HG03432 (cell line): ENCODE results near the gene C11orf52.
"Not testable (repeated sequence)": the region's sequence is repeated elsewhere in the genome, so short reads cannot be mapped to it uniquely, and the experiment has no call there.

Experiments used
- ATAC-seq: cut with Tn5 transposase; IDR thresholded peaks from one replicate; pipeline ENCODE4 v1.9.1; 2021; ENCODE audit warnings: mild to moderate bottlenecking, moderate library complexity; ENCODE audit not compliant: unreplicated experiment

C11orf52 gene

DNA sequence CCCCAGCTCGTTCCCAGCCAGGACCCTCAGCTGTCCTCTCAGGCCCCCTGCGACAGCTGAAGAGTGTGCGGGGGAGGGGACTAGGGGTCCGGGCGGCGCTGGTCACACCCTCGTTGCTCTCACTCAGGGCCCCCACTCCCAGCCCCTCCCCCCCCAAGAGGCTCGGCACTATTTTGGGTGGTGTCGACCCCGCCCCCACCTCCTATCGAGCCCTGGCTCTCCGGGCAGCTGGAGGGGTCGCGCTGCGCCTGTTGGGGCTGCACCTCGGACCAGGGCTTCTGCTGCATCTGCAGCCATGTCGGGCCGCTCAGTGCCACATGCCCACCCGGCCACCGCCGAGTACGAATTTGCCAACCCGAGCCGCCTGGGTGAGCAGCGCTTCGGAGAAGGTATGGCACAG lies 6.2 kb upstream of the C11orf52 start, which contains the start of gene HSPB2:
Gene HSPB2, plus strand, starts transcription at position 200 of the 400 bp plus-strand sequence. Its CDS starts 96 bp downstream, at position 296.
- no peak for ATAC-seq

DNA sequence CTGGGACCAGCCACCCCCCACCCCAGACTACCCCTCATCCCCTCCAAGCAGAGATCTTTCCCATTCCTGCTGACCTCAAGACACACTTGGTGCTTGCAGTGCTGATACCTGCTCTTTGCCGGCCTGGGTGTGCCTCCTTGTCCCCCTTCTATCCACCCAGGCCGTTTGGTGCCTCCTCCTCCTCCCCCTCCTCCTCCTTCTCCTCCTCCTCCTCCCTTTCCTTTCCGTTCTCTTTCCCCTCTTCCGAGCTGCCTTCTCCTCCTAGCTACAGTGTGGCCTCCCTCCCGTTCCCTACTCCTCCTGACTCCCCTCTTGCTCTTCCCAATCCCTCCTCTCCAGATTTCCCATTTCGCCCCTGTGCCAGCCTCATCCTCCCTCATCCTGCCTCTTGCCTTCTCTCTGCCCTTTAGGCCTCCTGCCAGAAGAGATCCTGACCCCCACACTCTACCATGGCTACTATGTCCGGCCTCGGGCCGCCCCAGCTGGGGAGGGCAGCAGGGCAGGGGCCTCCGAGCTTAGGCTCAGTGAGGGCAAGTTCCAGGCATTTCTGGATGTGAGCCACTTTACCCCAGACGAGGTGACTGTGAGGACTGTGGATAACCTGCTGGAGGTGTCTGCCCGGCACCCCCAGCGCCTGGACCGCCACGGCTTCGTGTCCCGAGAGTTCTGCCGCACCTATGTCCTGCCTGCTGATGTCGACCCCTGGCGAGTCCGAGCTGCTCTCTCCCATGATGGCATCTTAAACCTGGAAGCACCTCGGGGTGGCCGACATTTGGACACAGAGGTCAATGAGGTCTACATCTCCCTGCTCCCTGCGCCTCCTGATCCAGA lies 5.5 kb upstream of the C11orf52 start:
- ATAC-seq: no peak

DNA sequence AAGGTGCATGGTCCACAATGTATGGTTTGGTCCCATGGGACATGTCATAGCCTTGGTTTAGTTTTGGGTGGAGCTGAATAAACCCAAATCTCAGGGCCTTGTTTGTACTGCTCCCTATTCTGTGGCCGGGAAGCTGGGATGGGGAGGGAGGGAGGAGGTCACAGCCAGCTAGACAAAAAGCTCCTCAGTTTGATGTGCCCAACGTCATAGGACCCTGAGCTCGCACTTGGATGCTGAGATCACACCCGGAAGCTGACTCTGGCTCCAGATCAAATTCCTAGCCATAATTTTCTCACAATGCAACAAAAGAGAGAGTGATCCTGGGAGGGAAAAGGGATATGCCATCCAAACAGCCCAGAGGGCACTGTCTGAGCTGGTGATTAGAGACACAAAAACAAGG lies 4.7 kb upstream of the C11orf52 start:
- no peak for ATAC-seq

DNA sequence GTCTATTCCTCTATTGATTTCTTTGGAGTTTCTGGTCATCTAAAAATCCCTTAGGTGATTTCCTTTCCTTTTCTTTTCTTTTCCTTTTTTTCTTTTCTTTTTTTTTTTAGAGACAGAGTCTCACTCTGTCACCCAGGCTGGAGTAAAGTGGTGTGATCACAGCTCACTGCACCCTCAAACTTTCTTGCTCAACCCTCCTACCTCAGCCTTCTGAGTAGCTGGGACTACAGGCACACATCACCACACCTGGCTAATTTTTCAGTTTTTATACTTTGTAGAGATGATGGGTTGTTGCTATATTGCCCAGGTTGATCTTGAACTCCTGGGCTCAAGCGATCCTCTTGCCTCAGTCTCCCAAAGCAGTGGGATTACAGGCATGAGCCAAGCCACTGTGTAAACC lies 1.9 kb upstream of the C11orf52 start:
- no peak for ATAC-seq

DNA sequence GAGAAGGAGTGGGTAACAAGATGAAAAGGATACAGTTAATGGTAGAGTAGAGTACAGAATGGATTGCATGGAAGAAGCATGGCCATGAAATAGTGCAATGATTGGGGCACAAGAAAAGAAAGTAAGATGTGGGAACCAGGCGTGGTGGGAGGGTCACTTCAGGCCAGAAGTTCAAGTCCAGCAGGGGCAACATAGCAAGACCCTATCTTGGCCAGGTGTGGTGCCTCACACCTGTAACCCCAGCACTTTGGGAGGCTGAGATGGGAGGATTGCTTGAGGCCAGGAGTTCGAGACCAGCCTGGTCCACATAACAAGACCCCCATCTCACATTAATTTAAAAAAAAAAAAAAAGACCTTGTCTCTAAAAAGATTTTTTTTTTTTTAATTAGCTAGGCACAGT lies 1.4 kb upstream of the C11orf52 start:
- ATAC-seq: no peak

DNA sequence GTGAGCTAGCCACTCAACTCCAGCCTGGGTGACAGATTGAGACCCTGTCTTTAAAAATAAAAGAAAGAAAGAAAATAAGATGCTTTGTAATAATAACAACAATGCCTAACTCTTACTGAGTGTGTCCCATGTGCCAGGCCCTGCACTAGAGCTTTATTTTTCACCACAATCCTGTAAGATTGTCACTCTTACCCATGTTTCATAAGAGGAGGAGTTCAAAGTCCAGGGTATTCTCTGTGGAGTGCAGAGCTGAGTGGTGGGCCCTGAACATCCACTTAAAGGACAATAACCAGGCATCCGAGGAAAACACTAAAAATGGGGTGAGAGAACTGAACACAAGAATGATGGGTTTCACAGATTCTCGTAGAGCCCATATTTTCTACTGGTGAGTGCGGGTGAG lies 925 bp upstream of the C11orf52 start:
- no peak for ATAC-seq

DNA sequence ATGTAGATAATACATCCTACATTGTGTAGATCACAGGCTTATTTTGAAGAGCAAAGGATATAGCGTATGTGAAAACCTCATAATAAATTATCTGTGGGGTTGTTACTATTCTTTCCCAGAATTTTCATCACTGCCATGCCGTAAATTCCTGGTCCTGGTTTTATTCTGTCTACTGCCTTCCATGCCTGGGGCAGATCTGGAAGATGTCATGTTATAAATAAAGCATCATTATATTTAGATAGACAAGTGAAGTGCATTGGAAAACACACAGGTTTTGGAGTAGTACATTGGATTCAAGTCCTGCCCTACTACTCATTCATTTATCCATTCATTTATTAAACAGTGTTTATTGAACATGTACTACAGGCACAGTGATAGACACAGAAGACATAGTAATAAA lies 2.2 kb downstream of the C11orf52 start:
- no peak for ATAC-seq

DNA sequence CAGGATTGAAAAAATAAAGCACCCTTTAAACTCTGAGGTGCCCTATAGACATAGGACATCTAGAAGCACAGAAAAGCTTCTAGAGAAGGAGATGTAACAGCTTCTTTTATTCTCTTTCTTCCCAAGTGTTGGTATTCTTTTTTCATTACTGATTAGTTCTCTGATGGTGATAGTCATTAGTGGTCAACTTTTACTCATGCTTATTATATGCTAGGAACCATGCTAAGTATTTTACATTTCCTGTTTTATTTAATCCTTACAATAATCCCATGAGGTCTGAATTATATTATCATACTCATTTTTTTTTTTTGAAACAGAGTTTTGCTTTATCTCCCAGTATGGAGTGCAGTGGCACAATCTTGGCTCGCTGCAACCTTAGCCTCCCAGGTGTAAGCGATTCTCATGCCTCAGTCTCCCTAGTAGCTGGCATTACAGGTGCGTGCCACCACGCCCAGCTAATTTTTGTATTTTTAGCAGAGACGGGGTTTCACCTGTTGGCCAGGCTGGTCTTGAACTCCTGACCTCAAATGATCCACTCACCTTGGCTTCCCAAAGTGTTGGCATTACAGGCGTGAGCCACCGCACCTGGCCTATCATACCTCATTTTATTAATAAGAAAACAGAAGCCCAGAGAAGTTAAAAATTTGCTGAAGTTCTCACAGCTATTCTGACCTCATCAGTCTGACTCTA lies 3.0 kb downstream of the C11orf52 start:
- ATAC-seq: no peak

DNA sequence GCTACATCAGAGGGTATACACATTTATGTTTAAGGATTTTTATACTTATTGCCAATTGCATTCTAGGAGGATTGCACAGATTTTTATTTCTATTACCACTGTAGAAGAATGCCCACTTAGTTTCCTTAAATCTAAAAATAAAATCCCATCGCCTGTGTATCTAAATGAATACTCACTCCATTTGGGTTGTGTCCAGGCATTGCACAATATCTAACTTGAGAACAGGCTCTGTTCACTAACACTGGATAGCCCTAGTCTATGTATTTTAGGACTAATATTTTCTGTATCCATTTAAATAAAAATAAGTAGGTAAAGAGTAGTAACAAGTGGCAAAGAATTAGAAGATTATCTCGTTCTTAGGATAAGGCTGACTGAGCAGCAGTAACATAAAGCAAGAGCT lies 4.1 kb downstream of the C11orf52 start:
- ATAC-seq: no peak

DNA sequence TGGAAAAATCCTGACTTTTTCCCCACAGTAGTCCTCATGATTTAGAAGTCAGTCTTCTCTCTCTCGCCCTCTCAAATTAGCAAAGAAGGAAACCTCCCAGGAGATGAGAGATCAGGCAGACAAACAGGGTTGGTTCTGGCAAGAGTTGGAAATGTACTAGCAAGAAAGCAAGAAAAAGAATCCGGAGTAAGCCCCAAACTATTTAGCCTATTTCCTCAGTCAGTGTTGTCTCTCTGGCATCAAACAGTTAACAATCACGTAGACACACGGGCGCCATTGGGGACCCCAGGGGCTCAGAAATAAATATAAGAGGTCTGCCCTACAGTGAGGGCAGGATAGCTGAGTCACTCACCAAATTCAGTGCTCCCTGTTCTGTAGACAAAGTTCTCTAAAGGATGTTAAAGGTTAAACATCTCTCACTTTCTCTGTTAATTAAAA lies 4.7 kb downstream of the C11orf52 start:
- no peak for ATAC-seq

DNA sequence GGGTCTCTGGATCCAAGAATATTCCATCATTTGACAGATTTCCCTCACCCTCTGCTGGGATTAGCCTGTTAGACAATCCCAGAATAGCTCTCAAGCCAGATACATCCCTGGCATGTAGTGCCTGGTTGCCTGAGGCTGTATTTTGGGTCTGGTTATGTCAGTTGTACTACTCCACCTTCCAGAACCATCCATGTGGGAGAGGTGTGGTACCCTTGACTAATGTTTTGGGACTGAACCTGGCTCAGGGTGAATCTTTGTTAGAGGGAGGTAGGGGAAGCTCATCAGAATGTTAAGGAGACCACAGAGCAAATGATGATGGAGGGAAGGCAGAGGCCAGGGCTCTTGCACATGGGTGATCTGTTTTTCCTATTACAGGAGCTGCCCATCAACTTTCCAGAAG lies 5.2 kb downstream of the C11orf52 start:
- no peak for ATAC-seq

DNA sequence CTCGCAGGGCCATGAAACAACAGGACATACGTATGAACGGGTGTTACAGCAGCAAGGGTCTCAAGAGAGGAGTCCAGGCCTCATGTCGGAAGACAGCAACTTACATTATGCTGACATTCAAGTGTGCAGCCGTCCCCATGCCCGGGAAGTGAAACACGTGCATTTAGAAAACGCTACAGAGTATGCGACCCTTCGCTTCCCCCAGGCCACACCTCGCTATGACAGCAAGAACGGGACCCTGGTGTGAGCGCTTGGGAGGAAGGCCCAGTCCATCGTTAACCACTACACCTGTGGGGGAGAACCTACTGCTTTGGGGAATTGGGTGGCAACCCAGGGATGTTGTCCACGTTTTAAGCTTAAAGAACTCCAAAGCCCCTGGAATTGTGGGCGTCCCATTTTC lies 7.2 kb downstream of the C11orf52 start:
- no peak for ATAC-seq

DNA sequence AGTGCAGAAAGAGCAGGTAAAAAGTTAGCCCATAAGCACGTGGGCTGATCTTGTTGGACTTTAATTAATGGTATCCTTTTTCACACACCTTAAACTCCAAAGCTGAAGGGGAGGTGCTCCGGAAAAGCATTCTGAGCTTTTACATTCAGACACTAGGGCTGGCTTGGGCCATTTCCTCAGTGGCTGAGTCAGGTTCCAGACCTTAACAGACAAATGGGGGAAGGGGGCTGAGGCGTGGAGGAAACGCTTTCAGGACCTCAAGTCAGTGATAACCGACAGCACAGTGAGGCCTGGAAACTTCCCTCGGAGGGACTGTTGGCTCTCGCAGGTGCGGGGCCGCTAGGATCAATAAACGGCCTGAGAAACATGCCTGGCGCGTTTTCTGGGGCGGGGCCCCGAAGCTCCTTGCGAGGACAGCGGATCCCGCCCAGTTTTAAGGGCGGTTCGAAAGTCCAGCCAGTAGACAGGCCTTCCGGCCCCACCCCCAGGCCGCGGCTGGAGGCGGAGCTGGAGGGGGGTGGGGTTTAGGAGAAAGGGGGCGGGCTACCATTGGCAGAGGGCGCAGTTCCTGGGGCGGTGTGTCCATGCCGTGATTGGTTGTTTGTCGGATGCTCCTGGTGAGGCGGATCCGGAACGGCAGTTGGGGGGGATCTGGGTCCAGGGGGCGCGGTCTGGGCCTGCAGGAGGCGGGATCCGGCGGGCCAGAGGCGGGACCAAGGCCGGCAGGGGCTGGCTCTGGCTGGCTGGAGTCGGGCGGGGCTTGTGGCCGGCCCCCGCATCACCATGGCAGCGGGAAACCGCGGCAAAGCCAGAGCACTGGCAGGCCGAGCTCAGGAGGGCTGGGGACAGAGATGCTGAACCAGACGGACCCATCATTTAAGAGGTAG lies 8.0 kb downstream of the C11orf52 start:
- ATAC-seq: peak; percentile 96

DNA sequence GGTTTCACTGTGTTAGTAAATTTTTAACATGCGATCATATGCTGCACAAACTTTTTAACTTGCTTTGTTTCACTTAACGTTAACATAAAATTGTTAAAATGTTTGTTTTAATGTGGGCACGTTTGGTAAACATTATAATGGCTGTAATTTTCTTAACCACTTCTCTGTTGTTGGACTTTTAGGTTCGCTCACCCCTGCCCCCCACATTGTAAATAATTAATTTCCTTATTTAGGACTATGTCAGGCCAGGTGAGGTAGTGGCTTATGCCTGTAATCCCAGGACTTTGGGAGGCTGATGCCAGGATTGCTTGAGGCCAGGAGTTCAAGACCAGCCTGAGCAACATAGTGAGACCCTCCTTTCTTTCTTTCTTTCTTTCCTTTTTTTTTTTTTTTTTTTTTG lies 11.8 kb downstream of the C11orf52 start:
- ATAC-seq: no peak

DNA sequence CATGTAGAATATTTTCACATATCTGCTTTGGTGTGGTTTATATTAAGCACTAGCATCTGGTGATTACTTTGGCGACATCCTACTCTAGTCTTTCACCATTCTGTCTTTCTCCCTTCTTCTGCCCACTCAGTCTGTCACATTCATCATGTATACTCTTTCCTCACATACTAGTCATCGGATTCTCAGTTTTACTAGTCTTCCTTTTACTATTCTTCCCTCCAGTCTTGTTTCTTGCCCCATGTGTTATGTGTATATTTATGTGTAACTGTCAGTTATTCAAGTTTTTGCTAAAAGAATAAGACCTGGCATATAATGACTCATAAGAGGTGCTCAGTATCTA lies 13.9 kb downstream of the C11orf52 start:
- ATAC-seq: no peak

DNA sequence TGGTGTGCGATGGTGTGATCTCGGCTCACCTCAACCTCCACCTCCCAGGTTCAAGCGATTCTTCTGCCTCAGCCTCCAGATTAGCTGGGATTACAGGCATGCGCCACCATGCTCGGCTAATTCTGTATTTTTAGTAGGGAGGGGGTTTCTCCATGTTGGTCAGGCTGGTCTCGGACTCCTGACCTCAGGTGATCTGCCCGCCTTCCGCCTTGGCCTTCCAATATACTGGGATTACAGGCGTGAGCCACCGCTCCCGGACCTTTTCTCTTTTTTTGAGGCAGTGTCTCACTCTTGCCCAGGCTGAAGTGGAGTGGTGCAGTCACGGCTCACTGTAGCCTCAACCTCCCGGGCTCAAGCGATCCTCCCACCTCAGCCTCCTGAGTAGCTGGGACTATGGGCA lies 14.5 kb downstream of the C11orf52 start:
- not testable (repeated sequence) for ATAC-seq

DNA sequence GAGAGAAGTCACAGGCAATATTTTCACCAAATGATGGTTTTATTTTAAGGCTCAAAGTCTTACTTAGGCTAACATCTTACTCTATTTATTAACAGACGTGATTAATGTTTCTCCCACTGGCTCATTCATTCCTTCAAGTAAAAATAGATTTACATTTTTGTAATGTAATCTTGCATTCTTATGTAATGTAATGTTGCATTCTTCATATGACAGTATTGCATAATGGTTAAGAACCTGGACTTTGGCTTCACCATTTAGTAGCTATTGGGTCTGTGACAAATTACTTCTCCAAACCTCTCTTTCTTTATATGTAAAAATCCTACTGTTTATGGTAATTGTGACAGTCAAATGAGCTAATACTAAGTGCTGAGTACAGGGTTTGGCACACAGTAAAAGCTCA lies 15.2 kb downstream of the C11orf52 start:
- no peak for ATAC-seq

DNA sequence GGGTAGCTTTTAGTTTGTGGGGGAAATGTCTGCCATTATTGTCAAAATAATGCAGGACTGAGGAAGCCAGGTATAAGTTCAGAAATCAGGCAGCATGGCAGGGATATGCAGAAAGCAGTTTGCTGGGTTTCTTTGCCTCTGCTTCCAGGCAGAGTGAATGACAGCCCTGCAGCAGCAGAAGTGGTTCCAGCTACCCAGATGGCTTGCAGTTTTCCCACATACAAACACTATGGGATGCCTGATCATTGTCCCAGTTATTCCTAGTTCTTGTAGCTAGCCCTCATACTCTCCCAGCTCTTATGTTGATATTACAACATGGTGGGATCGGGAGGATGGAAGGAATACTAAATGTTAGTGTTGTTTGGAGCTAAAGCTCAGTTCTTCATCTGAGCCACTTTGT lies 15.6 kb downstream of the C11orf52 start:
- ATAC-seq: no peak

DNA sequence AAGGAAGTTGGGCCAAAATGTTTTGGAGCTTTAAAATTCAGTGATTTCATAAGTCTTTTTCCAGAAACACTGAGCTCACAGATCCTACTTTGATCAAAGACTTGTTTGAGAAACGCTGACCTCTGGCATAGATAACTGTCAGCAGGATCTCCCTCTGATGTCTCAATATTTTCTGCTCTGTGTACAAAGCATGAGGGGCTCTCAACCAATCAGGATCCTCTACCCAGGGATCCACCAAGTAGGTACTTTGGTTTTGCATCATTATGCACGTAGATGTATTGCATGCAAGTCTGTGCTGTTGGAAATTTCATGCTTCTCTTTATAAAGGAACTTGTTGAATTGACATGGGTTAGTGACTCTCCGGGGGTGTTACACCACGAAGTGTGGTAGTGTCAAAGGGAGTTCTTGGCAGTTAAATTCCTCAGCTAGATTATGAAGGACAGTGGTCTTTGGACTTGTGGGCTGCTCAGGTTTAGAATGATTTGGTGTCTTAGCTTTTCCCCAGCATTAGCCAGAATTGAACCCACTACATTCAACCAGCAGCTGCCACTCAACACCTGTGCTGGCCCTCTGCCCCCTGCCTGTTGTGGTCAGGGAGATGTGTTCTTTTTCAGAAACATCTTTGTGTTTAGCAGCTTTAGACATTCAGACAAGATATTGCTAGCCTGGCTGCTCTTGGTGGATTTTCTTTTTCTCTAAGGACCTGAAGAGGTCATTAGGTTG lies 16.8 kb downstream of the C11orf52 start:
- no peak for ATAC-seq

DNA sequence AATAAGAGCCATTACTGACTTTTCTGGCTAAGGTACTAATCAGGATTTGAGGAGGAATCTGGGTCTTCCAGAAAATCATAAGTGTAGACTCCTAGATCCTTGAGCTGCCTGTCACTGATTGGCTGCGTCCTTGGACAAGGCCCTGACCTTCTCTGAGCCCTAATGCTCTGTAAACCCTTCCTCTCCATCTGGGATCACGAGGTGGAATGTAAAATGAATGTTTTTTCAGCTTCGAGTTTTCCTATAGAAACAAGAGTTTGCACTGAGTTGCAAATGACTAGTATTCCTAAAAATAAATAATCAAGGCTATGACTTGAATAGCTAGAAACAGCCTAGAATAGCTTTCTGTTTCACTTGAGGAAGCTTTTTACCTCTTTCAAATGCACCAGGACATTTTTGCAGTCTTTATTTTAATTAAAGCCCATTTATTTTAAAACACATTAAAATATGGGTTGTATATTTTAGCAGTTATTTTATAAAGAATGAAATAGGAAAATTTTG lies 17.4 kb downstream of the C11orf52 start:
- ATAC-seq: no peak

DNA sequence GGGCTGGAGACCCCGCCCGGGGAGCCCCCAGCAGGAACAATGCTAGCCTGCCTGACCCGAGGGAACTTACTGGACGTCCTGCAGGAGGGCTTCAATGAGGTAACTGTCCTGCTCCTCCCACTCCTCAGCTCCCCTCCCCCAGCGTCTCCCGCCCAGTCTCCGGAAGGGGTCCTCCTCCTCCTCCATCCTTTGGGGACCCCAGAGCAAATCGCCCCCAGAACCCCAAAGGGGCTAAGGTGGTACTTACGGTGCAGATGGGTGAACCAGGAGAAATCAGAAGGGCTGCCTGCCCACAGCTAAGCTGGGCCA lies 18.7 kb downstream of the C11orf52 start:
- ATAC-seq: no peak
